ENCODE results near the gene SLC39A7. TPM values are rescaled to one million over a fixed set of nuclear protein-coding genes. Genes with fewer than 3 reads are reported as not detected.

Gene SLC39A7
- total and polyA plus RNA-seq, 2 of the 4 experiments (the other 2 are of a cell fraction), result 135 to 208 TPM

DNA sequence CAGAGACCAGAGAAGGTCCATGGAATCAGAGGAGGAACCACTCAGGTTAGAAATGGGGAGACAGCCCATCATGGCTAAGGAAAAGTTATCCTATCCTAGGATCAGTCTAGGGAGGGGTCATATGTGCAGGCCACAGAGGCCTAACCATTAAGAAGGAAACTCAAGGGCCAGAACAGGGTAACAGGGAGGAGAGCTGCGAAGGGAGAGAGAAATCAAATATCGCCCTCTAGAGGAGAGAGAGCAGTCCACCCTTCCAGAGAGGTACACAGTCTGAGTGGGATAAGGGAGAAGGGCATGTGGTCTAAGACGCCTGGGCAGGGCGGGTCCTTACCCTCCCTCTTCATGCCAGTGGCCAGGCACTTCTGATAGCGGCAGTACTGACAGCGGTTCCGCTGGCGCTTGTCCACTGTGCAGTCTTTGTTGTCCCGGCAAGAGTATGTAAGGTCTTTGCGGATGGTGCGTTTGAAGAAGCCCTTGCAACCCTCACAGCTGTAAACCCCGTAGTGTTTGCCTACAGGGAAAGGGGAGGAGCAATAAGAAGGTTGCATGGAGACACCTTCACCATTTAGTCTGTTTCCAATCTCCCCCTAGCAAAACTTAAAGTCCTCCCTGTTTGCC is 3.1 kb upstream of the SLC39A7 start:
- H2AFZ ChIP-seq (replicated peaks; ENCODE audit: low read length, poor library complexity), result no peak overlapping the region
- no peak overlapping the region for H2BK5ac ChIP-seq (ENCODE audit: low read depth, low read length, poor library complexity, severe bottlenecking)
- no peak overlapping the region for H3K27ac ChIP-seq (ENCODE audit: insufficient read depth, low read length)
- no peak overlapping the region for H3K18ac ChIP-seq (ENCODE audit: low read depth, low read length)
- TF ChIP-seq MAZ (IDR thresholded peaks at IDR 0.05; ENCODE audit: borderline replicate concordance, low read depth, low read length) (no peak), SMC3 (IDR thresholded peaks at IDR 0.05; ENCODE audit: low read depth, low read length) (peak; percentile 39), RAD21 (IDR thresholded peaks at IDR 0.05; ENCODE audit: low read length) (peak; percentile 57), NFE2L2 (IDR thresholded peaks at IDR 0.05; ENCODE audit: low read depth, low read length) (no peak)
- TF ChIP-seq, protein P1, sequence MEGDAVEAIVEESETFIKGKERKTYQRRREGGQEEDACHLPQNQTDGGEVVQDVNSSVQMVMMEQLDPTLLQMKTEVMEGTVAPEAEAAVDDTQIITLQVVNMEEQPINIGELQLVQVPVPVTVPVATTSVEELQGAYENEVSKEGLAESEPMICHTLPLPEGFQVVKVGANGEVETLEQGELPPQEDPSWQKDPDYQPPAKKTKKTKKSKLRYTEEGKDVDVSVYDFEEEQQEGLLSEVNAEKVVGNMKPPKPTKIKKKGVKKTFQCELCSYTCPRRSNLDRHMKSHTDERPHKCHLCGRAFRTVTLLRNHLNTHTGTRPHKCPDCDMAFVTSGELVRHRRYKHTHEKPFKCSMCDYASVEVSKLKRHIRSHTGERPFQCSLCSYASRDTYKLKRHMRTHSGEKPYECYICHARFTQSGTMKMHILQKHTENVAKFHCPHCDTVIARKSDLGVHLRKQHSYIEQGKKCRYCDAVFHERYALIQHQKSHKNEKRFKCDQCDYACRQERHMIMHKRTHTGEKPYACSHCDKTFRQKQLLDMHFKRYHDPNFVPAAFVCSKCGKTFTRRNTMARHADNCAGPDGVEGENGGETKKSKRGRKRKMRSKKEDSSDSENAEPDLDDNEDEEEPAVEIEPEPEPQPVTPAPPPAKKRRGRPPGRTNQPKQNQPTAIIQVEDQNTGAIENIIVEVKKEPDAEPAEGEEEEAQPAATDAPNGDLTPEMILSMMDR (conservative IDR thresholded peaks at IDR 0.05; ENCODE audit: low read depth, low read length), result peak; percentile 68
- no peak overlapping the region for H4K5ac ChIP-seq (ENCODE audit: low read depth, low read length)
- H3K36me3 ChIP-seq (ENCODE audit: control insufficient read depth, insufficient read depth, low read length), result peaks cover 43% of the 10 kb centered on the region
- CTCF ChIA-PET, result no interaction called here
- no peak overlapping the region for H3K23ac ChIP-seq (ENCODE audit: low read depth, low read length)
- H3K9ac ChIP-seq (ENCODE audit: low read depth, low read length), result no peak overlapping the region
- intact Hi-C loops (cut with micrococcal nuclease) (no loop called here), in situ Hi-C loops (cut with MboI; ENCODE audit: low sequenced_read_pairs) (no loop called here), dilution Hi-C loops (cut with HindIII; ENCODE audit: low sequenced_read_pairs, unreplicated experiment) (no loop called here)
- no peak overlapping the region for H2BK20ac ChIP-seq (ENCODE audit: low read depth, low read length)
- peak overlapping the region; percentile 7 for H2AK9ac ChIP-seq (replicated peaks; ENCODE audit: low read depth, low read length, poor library complexity)
- H2BK120ac ChIP-seq (ENCODE audit: low read depth, low read length), result no peak overlapping the region
- H2AK5ac ChIP-seq (ENCODE audit: low read depth, low read length), result no peak overlapping the region
- H3K4ac ChIP-seq (ENCODE audit: low read depth, low read length), result no peak overlapping the region
- no peak overlapping the region for H3K14ac ChIP-seq (replicated peaks; ENCODE audit: low read depth, low read length)
- no peak overlapping the region for H3K4me2 ChIP-seq (ENCODE audit: low read depth, low read length)
- DNase-seq, result peak; percentile 56
- WGBS, 2 experiments (ENCODE audit: extremely low coverage in 2 of 2, insufficient read length in 1 of 2), result no CpG with 5 or more reads among the region's 12 CpGs
- no peak overlapping the region for H3K4me3 ChIP-seq (ENCODE audit: insufficient read depth, low read depth, low read length)
- peak; percentile 24 for ATAC-seq (ENCODE audit: low read depth)
- peaks cover 18% of the 10 kb centered on the region for H3K9me1 ChIP-seq (ENCODE audit: insufficient read depth, low read length)
- no peak overlapping the region for H2BK15ac ChIP-seq (ENCODE audit: low read depth, low read length)
- peaks cover 47% of the 10 kb centered on the region; the same call in 1 of the 2 replicates for H4K20me1 ChIP-seq (ENCODE audit: insufficient read depth, low read length)
- no peak overlapping the region for H3K56ac ChIP-seq (ENCODE audit: extremely low read depth, insufficient read depth, low read length)
- no peak overlapping the region for H4K8ac ChIP-seq (ENCODE audit: low read depth in 2 of 2, low read length in 2 of 2)
- H3K4me1 ChIP-seq (ENCODE audit: control insufficient read depth, insufficient read depth, low read length), result peaks cover 12% of the 10 kb centered on the region
- H3K27me3 ChIP-seq (ENCODE audit: control insufficient read depth, insufficient read depth, low read length), result peaks cover 4% of the 10 kb centered on the region
- POLR2A ChIA-PET (ENCODE audit: unreplicated experiment), result no interaction called here
- peaks cover 17 to 70% of the 10 kb centered on the region in 2 experiments; a peak in 3 of 4 replicates for H3K79me1 ChIP-seq (ENCODE audit: low read depth in 1 of 2, low read length in 2 of 2)
- BruUV-seq (replicated peaks), result no TSS peak
- H4K91ac ChIP-seq (ENCODE audit: insufficient read depth, low read depth, low read length), result no peak overlapping the region
- H3K9me3 ChIP-seq (ENCODE audit: control insufficient read depth, insufficient read depth, low read length), result no peaks in the 10 kb centered on the region

All from IMR-90 (cell line).